Measurements from ENCODE around the gene GIGYF2.

GIGYF2 gene

GRCh38 chr2:232875256-232876121 is 178.4 kb downstream of the GIGYF2 start:
- Histone ChIP-seq H3K36me3 (ENCODE audit: control insufficient read depth, insufficient read depth, low read length, severe bottlenecking) (no peaks in the 10 kb centered on the region), H3K27me3 (replicated peaks; ENCODE audit: control insufficient read depth, insufficient read depth, low read length) (no peaks in the 10 kb centered on the region), H3K4me3 (ENCODE audit: low read length) (no peak overlapping the region), H3K4me1 (ENCODE audit: control insufficient read depth, insufficient read depth, low read length) (no peaks in the 10 kb centered on the region), H3K9me3 (ENCODE audit: control insufficient read depth, low read length) (no peaks in the 10 kb centered on the region), H3K9ac (ENCODE audit: low read length) (no peak overlapping the region)
- DNase-seq (ENCODE audit: low read depth) = no peak

DNA sequence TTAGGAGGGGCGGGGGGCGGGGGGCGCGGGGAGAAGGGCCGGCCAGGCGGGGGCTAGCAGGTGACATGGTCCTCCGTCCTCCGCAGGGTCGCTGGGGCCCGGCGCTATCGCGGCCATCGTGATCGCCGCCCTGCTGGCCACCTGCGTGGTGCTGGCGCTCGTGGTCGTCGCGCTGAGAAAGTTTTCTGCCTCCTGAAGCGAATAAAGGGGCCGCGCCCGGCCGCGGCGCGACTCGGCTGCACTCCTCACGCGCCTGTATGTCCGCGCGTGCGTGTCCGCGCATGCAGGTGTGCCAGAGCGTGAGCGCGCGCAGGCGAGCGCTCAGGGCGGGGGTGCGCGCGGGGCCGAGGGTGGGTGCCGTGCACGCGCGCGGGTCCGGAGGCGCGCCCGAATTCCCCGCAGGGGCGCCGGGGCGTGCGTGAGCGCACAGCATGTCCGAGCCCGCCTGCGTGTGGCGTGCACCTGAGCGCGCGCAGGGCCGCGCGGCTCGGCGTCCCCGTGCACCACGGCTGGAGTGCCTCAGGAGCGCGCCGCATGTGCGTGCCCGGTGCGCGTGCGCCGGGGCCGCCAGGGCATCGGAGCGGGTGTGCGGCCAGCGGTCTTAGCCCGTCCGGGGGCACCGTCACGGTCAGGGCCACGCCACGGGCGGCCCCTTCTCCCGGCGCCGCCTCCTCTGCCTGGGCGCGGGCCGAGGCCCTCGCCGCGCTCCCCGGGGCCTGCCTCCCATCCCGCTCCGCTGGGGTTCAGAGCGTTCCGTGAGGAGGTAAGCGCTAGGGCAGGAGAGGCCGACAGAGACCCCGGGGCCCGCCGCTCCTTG is 179.2 kb downstream of the GIGYF2 start:
- Histone ChIP-seq H3K4me3 (ENCODE audit: low read length) (peak overlapping the region; percentile 71), H3K9ac (ENCODE audit: low read length) (no peak overlapping the region), H3K4me1 (ENCODE audit: control insufficient read depth, insufficient read depth, low read length) (no peaks in the 10 kb centered on the region), H3K36me3 (ENCODE audit: control insufficient read depth, insufficient read depth, low read length, severe bottlenecking) (no peaks in the 10 kb centered on the region), H3K27me3 (replicated peaks; ENCODE audit: control insufficient read depth, insufficient read depth, low read length) (no peaks in the 10 kb centered on the region), H3K9me3 (ENCODE audit: control insufficient read depth, low read length) (no peaks in the 10 kb centered on the region)
- DNase-seq (ENCODE audit: low read depth) = peak; percentile 35

DNA sequence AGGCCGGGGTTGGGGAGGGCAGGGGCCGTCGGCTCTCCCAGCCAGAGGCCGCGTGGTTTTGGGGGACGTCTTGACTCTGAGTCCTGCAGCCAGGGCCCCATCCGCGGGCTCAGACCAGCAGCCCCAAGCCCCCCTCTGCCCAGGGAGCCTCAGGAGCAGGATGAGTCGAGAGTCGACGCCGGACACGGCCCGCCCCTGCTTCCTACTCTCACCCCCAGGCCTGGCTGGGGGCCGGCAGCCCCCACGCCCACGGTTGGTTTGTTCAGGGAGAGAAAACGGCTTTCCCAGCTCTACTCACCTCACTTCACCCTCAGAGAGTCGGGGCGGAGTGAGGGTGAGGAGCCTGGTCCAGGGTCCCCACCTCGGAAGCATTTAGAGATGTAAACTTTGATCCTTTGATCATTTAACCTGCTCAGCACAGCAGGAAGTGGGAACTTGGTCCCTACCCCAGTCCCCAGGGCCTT is 179.9 kb downstream of the GIGYF2 start:
- no peaks in the 10 kb centered on the region for H3K9me3 ChIP-seq (ENCODE audit: control insufficient read depth, low read length)
- no peak overlapping the region for H3K9ac ChIP-seq (ENCODE audit: low read length)
- no peaks in the 10 kb centered on the region for H3K36me3 ChIP-seq (ENCODE audit: control insufficient read depth, insufficient read depth, low read length, severe bottlenecking)
- H3K4me1 ChIP-seq (ENCODE audit: control insufficient read depth, insufficient read depth, low read length) = no peaks in the 10 kb centered on the region
- no peaks in the 10 kb centered on the region for H3K27me3 ChIP-seq (replicated peaks; ENCODE audit: control insufficient read depth, insufficient read depth, low read length)
- no peak for DNase-seq (ENCODE audit: low read depth)
- H3K4me3 ChIP-seq (ENCODE audit: low read length) = no peak overlapping the region

- H3K9ac ChIP-seq (ENCODE audit: low read length) = no peak overlapping the region
- DNase-seq (ENCODE audit: low read depth) = no peak
- no peaks in the 10 kb centered on the region for H3K4me1 ChIP-seq (ENCODE audit: control insufficient read depth, insufficient read depth, low read length)
- H3K27me3 ChIP-seq (replicated peaks; ENCODE audit: control insufficient read depth, insufficient read depth, low read length) = no peaks in the 10 kb centered on the region
- no peaks in the 10 kb centered on the region for H3K9me3 ChIP-seq (ENCODE audit: control insufficient read depth, low read length)
- no peak overlapping the region for H3K4me3 ChIP-seq (ENCODE audit: low read length)
- H3K36me3 ChIP-seq (ENCODE audit: control insufficient read depth, insufficient read depth, low read length, severe bottlenecking) = no peaks in the 10 kb centered on the region
Observed at GRCh38 chr2:232877940-232878511, 180.9 kb downstream of the GIGYF2 start.

DNA sequence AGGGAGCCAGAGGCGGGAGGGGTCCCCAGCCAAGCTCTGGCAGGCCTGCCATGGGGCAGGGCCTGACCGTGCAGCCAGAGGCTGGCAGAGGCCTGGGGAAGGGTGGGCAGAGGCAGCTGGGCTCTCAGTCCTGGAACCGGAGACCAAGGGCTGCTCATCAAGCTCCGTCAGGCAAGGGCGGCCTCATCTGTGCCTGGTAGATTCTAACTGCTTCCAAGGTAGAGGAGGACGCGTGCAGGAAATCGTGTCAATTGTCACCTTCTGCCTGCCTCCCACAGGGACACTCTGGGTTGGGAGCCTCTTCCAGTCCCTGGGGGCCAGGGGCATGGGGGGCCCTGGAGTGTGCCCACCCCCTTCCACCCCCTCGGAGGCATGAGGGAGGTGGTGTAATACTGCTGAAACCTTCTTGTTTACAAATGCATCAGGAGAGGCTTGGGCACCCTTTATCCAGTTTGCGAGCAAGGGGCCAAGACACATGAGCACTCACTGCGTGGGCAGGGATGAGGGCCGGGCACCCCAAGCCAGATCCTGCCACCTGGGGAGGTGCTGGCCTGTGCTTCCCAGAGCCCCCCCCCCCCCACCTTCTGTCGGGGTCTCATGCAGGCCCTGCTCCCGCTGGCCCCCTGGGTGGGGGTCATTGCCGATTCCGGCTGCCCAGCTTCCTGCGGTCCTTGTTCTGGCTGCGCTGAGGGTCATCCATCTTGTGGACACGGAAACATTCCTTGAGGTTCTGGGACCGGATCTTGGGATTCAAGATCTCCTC is 181.9 kb downstream of the GIGYF2 start:
- Histone ChIP-seq H3K9me3 (ENCODE audit: control insufficient read depth, low read length) (no peaks in the 10 kb centered on the region), H3K36me3 (ENCODE audit: control insufficient read depth, insufficient read depth, low read length, severe bottlenecking) (no peaks in the 10 kb centered on the region), H3K27me3 (replicated peaks; ENCODE audit: control insufficient read depth, insufficient read depth, low read length) (no peaks in the 10 kb centered on the region), H3K9ac (ENCODE audit: low read length) (no peak overlapping the region), H3K4me1 (ENCODE audit: control insufficient read depth, insufficient read depth, low read length) (no peaks in the 10 kb centered on the region), H3K4me3 (ENCODE audit: low read length) (no peak overlapping the region)
- no peak for DNase-seq (ENCODE audit: low read depth)

GRCh38 chr2:232879618-232880494 is 182.7 kb downstream of the GIGYF2 start:
- no peak overlapping the region for H3K9ac ChIP-seq (ENCODE audit: low read length)
- no peaks in the 10 kb centered on the region for H3K36me3 ChIP-seq (ENCODE audit: control insufficient read depth, insufficient read depth, low read length, severe bottlenecking)
- H3K9me3 ChIP-seq (ENCODE audit: control insufficient read depth, low read length) = no peaks in the 10 kb centered on the region

GRCh38 chr2:232880764-232881351 is 183.7 kb downstream of the GIGYF2 start:
- no peaks in the 10 kb centered on the region for H3K9me3 ChIP-seq (ENCODE audit: control insufficient read depth, low read length)
- H3K27me3 ChIP-seq (replicated peaks; ENCODE audit: control insufficient read depth, insufficient read depth, low read length) = peaks cover 11% of the 10 kb centered on the region
- H3K36me3 ChIP-seq (ENCODE audit: control insufficient read depth, insufficient read depth, low read length, severe bottlenecking) = no peaks in the 10 kb centered on the region
- DNase-seq (ENCODE audit: low read depth) = no peak
- no peak overlapping the region for H3K4me3 ChIP-seq (ENCODE audit: low read length)
- H3K4me1 ChIP-seq (ENCODE audit: control insufficient read depth, insufficient read depth, low read length) = no peaks in the 10 kb centered on the region
- H3K9ac ChIP-seq (ENCODE audit: low read length) = no peak overlapping the region

More at GRCh38 chr2:232879618-232880494, 182.7 kb downstream of the GIGYF2 start:
- H3K27me3 ChIP-seq (replicated peaks; ENCODE audit: control insufficient read depth, insufficient read depth, low read length) = peaks cover under 1% of the 10 kb centered on the region
- no peaks in the 10 kb centered on the region for H3K4me1 ChIP-seq (ENCODE audit: control insufficient read depth, insufficient read depth, low read length)
- H3K4me3 ChIP-seq (ENCODE audit: low read length) = no peak overlapping the region
- no peak for DNase-seq (ENCODE audit: low read depth)

- DNase-seq (ENCODE audit: low read depth) = no peak
- H3K36me3 ChIP-seq (ENCODE audit: control insufficient read depth, insufficient read depth, low read length, severe bottlenecking) = no peaks in the 10 kb centered on the region
- H3K27me3 ChIP-seq (replicated peaks; ENCODE audit: control insufficient read depth, insufficient read depth, low read length) = peaks cover 14% of the 10 kb centered on the region
- H3K9ac ChIP-seq (ENCODE audit: low read length) = no peak overlapping the region
- H3K4me3 ChIP-seq (ENCODE audit: low read length) = no peak overlapping the region
- H3K9me3 ChIP-seq (ENCODE audit: control insufficient read depth, low read length) = no peaks in the 10 kb centered on the region
- no peaks in the 10 kb centered on the region for H3K4me1 ChIP-seq (ENCODE audit: control insufficient read depth, insufficient read depth, low read length)
Observed at GRCh38 chr2:232882085-232882484, 185.0 kb downstream of the GIGYF2 start.

GRCh38 chr2:232882505-232883115 is 185.5 kb downstream of the GIGYF2 start:
- no peak for DNase-seq (ENCODE audit: low read depth)
- Histone ChIP-seq H3K36me3 (ENCODE audit: control insufficient read depth, insufficient read depth, low read length, severe bottlenecking) (no peaks in the 10 kb centered on the region), H3K4me3 (ENCODE audit: low read length) (no peak overlapping the region), H3K27me3 (replicated peaks; ENCODE audit: control insufficient read depth, insufficient read depth, low read length) (peaks cover 14% of the 10 kb centered on the region), H3K9ac (ENCODE audit: low read length) (no peak overlapping the region), H3K4me1 (ENCODE audit: control insufficient read depth, insufficient read depth, low read length) (no peaks in the 10 kb centered on the region), H3K9me3 (ENCODE audit: control insufficient read depth, low read length) (no peaks in the 10 kb centered on the region)
